Thyroid gland (tissue), 4 donors: Measurements from ENCODE around the gene LSM7.

Source experiments
- POLR2A ChIP-seq, 2 donors: fragments of 450-650 bp; IDR thresholded peaks; one replicate each; pipeline ENCODE4 v1.6.1; 2017; ENCODE audit warnings: antibody characterized with exemption in 2 of 2, mild to moderate bottlenecking in 2 of 2, moderate library complexity in 1 of 2
- TF ChIP-seq, protein P1 (sequence below), 6 experiments: fragments of 200-600 bp in 3 of 6; fragments of 450-650 bp in 3 of 6; sonication (generic) in 3 of 6; IDR thresholded peaks; one replicate each; pipeline ENCODE4 v1.5.1; 2016 to 2019; ENCODE audit warnings: antibody characterized with exemption in 6 of 6, mild to moderate bottlenecking in 2 of 6, inconsistent platforms in 1 of 6, moderate library complexity in 1 of 6

DNA sequence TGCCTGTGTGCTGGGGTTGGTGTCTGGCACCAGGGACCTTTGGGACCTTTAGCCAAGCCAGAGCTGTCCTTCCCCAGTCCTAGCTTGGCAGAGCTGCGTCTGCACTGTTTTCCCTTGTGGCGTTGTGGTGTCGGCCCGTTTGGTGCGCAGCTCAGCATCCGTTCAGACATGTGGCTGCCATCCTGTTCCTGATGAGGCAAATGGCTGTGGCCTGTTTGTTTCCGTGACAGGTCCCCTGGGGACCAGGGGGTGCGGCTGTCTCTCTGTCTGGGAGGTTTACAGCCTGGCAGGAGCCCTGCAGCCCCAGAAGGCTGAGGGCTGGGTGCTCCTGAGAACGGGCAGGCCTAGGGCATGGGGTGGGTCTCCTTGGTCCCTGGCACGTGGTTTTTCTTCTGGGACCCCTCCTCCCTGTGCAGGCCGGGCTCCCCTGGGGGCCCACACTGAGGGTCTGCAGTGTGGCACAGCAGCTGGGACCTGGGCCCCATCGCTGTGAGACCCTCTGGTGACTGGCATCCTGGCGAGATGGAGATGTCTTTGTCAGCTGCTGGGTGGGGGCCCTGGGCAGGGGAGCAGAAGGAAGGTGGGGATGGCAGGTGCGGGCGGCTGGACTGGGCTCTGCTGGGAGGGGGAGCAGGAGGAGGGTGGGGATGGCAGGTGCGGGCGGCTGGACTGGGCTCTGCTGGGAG is 4.1 kb upstream of the LSM7 start:
- TF ChIP-seq, protein P1, sequence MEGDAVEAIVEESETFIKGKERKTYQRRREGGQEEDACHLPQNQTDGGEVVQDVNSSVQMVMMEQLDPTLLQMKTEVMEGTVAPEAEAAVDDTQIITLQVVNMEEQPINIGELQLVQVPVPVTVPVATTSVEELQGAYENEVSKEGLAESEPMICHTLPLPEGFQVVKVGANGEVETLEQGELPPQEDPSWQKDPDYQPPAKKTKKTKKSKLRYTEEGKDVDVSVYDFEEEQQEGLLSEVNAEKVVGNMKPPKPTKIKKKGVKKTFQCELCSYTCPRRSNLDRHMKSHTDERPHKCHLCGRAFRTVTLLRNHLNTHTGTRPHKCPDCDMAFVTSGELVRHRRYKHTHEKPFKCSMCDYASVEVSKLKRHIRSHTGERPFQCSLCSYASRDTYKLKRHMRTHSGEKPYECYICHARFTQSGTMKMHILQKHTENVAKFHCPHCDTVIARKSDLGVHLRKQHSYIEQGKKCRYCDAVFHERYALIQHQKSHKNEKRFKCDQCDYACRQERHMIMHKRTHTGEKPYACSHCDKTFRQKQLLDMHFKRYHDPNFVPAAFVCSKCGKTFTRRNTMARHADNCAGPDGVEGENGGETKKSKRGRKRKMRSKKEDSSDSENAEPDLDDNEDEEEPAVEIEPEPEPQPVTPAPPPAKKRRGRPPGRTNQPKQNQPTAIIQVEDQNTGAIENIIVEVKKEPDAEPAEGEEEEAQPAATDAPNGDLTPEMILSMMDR (IDR thresholded peaks at IDR 0.05), result no peak
- no peak for TF ChIP-seq POLR2A (IDR thresholded peaks at IDR 0.05)
